CD4-positive, alpha-beta T cell treated with Interleukin-12 subunit alpha and Interleukin-12 subunit beta, for 1 hour (primary cell): Measurements from ENCODE around the gene MTA3.
"Not testable (repeated sequence)": the region's sequence is repeated elsewhere in the genome, so short reads cannot be mapped to it uniquely, and the experiment has no call there.

Experiments
- DNase-seq: peaks from one replicate; pipeline ENCODE4 v3.0.0-alpha.2; 2020

The MTA3 gene

DNA sequence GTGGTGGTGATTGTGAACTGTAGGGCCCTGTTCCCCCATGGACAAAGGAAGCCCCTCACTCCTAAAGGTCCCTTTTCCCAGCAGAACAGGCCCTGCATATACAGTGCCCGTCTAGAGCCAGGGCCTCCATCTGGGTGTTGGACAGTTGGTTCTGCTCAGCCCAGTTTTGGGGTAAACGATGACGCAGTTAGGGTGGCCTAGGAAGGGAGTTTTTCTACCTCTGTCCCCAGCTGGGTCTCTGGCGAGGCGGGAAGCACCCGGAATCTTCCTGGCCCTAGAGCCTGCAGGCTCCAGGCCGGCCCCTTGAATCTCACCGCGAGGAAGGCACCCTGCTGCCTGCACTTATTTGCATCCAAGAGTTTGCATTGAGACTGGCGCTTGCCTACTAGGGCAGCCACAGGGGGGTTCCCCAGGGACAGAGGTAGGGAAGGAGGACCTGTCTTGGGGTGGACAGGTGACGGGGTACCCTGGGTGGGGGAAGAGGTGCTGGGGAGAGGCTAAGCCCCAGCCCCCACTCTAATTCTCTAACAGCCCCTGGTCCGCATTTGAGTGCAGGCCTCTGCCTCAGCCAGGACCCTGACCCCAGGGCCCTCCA is 529 bp upstream of the MTA3 start:
- DNase-seq, result no peak

DNA sequence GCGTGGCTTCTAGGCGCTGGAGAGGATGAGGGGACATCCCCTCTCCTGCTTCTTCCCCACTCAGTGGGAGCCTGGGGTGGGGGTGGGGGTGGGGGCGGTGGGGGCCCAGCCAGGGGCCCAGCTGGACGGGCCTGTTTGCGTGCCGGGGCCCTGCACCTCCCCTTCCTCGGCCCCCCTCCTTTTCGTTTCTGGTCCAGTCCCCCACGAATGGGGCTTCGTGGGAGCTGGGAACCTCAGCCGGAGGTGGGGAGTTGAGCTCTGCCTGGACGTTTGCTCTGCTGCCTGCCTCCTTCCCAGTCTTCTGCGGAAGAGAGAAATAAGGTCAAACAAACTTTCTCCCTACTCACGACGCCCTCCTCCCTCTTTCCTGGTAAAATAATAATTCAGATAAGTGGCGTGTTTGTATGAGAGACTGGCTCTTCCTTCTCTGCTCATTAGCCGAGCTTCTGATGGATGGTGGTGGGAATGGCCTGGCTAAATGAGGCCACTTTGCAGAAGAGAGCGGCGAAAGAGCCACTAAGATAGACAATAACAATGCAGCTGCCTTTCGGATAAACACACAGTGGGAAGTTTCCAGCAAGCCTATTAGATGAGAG is 782 bp downstream of the MTA3 start:
- DNase-seq, result no peak

DNA sequence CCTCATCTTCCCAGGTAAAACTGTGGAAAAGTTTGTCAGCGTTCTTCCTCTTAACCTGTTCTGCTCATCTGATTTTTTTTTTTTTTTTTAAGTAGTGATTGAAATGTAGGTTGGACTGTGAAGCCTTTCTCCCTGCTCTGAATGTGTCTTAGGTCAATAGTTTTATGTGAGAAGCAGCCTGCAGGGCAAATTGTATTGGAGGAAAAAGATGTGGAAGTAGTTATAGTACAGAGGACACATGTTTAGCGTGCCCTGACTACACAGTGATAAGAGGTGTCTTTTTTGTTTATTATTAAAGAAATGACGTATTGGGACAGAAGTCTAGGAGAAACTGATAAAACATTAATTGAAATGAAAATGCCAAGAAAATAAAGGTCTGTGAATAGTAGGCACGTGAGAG is 1.5 kb downstream of the MTA3 start:
- DNase-seq, result no peak

DNA sequence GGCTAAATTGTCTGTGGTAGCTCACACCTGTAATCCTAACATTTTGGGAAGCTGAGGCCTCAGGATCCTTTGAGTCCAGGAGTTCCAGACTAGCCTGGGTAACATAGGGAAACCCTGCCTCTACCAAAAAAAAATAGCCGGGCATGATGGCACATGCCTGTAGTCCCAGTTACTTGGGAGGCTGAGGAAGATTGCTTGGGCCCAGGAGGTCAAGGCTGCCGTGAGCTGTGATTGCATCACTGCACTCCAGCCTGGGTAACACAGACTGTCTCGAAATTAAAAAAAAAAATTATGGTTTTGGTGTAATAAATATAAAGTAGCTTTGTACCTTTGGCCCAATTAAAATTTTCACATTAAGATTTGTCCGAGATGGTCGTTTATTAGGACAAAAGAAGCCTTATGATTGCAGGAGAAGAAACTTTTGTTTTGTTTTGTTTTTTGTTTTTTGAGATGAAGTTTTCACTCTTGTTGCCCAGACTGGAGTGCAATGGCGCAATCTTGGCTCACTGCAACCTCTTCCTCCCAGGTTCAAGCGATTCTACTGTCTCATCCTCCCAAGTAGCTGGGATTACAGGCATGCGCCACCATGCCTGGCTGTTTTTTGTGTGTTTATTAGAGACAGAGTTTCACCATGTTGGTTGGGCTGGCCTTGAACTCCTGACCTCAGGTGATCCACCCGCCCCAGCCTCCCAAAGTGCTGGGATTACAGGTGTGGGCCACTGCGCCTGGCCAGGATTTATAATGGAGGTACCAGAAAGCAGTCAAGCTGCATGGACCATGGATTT is 4.1 kb downstream of the MTA3 start:
- no peak for DNase-seq

DNA sequence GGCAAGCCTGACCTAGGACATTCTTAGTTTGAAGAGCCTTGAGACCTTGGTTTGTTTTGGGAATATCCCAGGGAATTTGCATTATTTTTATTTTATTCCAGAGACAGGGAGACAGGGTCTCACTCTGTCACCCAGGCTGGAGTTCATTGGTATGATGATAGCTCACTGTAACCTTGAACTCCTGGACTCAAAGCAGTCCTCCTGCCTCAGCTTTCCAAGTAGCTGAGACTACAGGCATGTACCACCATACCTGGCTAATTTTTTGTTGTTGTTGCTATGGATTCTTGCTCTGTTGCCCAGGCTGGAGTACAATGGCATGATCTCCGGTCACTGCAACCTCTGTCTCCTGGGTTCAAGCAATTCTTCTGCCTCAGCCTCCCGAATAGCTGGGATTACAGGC is 4.8 kb downstream of the MTA3 start:
- DNase-seq, result no peak

GRCh38 chr2:42575458-42576064 is 7.1 kb downstream of the MTA3 start:
- DNase-seq, result no peak

DNA sequence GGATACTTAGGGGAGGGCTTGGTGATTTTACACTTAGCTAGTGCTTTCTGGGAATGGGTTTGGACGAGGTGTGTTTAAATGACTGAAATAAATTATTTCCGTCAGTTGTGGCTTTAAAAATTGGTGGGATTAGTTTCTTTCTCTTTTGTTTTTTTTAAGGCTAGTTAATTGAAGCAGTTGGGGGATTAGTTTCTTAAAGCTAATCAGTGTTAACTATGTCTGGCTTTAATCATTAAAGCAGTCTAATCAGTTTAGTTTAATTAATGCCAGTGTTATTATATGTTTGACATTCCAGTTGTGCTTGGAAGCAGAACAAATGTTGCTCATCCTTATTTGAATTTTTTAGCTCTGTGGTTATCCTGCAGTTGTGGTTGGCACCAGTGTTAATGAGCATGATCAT is 10.2 kb downstream of the MTA3 start:
- no peak for DNase-seq

GRCh38 chr2:42581257-42581656 is 12.8 kb downstream of the MTA3 start:
- no peak for DNase-seq

- DNase-seq, result not testable (repeated sequence)
These were observed 16.2 kb downstream of the MTA3 start for GRCh38 chr2:42584628-42585027.

GRCh38 chr2:42585779-42586178 is 17.3 kb downstream of the MTA3 start:
- no peak for DNase-seq

DNA sequence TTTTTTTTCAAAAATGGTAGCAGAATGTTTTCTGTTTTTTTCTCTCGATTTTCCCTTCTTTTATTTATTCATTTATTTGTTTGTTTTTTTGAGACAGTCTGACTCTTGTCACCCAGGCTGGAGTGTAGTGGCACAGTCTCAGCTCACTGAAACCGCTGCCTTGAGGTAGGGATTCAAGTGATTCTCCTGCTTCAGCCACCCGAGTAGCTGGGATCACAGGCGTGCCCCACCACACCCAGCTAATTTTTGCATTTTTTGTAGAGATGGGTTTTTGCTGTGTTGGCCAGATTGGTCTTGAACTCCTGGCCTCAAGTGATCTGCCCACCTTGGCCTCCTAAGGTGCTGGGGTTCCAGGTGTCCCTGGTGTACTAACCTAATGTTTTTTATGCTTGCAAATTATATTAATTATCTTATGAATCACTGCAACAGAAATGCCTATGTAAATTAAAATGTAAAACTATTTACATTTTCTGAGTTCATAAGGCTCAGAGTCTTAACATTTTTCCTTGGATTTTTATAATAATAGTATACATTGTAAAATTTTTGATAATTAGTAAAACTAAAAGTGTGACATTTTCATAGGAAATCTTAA is 19.2 kb downstream of the MTA3 start:
- DNase-seq, result no peak

DNA sequence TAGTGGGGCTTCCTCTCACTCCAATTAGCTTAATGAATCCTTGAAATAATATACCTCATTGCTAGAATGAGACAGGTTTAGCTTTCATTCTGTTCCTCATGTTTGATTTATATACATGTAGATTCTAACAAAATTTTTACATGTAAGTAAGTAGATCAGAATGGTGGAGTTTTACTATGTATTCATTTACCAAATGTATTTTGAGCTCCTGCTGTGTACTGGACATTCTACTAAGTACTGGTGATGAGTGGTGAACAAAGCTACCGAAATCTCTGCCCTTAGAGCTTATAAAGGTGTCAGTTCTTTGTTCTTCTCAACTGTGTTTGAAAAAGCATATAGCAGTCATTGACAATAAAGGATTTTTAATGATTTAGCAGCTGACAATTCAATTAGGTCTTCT is 19.7 kb downstream of the MTA3 start:
- DNase-seq, result no peak

DNA sequence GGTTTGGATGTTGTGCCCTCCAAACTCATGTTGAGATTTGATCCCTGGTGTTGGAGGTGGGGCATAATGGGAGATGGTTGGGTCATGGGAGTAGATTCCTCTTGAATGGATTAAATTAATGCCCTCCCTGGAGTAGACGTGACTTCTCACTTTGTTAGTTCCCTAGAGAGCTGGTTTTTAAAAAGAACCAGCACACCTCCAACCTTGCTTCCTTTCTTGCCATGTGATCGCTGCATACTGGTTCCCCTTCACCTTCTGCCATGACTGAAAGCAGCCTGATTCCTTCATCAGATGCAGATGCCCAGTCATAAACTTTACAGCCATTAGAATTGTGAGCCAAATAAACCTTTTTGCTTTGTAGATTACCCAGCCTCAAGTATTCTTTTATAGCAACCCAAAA is 21.7 kb downstream of the MTA3 start:
- no peak for DNase-seq

GRCh38 chr2:42593282-42593681 is 24.9 kb downstream of the MTA3 start:
- DNase-seq, result no peak

DNA sequence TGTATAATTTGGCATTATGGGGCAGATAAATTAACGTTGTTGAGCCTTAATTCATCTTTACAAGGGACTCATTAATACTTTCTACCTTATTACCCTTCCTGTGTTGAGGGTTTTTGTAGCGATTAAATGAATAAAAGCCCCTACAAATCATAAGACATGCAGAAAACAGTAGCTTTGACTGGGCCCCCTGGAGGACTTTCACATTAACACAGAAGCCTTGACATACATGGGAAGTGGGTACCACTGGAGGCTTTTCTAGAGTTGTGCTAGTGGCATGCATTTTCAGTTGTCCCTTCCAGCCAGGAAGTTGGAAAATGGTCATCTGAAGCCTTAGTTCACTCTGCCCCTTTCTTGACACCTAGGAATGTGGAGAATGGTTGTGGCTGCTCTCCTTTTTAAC is 30.2 kb downstream of the MTA3 start:
- DNase-seq, result no peak

- DNase-seq, result no peak
These were observed 32.6 kb downstream of the MTA3 start for GRCh38 chr2:42601076-42601475.

DNA sequence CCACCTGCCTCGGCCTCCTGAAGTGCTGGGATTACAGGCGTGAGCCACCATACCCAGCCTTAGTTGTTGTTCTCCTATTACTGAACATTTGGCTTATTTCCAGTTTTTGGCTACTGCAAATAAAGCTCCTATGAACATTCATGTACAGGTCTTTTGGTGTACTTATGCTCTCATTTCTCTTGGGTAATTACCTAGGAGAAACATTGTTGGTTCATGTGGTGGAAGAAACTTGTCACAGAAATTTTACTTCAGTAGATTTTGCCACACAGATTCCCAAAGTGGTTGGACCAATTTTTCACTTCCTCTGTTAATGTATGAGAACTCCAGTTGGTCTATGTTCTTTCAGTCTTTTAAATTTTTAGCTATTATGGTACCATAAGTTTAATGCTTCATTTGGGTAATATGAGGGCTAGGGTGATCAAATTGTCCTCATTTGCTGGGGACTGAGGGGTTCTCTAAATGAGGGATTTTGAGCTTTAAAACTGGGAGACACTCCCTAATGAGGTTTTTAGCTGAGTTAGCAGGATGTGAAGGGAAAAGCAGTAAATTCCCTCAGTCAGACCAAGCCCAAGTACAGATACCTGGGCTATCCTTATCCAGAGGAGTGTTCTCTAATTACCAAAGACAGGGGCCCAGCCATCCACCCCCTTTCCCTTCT is 33.9 kb downstream of the MTA3 start:
- no peak for DNase-seq

DNA sequence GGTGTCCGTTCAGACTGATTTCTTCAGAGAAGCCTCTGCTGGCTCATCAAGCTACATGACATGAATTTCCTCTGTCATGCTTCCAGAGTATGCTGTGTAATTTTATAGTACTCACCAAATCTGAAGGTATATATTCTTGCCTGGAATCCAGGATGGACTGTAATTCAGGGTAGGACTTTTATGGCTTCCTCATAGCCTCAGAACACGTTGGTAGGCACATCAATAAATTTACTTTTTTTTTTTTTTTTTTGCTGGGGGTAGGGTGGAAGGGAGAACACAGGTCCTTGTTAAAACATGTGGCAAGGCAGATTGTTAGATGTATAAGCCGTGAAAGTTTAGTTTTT is 34.4 kb downstream of the MTA3 start:
- DNase-seq, result no peak

DNA sequence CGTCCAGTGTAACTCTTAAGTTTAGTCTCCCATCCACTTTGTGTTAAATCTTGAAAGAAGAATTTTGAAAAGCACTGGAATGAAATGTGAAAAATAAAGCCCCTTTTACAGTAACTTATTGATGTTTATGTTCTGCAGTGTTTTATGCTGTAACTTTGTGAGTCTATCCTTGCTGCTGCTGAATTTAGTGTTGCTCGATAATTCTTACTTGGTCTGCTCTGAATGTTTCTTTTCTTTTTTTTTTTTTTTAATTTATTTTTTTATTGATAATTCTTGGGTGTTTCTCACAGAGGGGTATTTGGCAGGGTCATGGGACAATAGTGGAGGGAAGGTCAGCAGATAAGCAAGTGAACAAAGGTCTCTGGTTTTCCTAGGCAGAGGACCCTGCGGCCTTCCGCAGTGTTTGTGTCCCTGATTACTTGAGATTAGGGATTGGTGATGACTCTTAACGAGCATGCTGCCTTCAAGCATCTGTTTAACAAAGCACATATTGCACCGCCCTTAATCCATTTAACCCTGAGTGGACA is 36.0 kb downstream of the MTA3 start:
- not testable (repeated sequence) for DNase-seq

DNA sequence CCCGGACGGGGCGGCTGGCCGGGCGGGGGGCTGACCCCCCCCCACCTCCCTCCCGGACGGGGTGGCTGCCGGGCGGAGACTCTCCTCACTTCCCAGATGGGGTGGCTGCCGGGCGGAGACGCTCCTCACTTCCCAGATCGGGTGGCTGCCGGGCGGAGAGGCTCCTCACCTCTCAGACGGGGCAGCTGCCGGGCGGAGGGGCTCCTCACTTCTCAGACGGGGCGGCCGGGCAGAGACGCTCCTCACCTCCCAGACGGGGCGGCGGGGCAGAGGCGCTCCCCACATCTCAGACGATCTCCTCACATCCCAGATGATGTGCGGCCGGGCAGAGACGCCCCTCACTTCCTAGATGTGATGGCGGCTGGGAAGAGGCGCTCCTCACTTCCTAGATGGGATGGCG is 37.7 kb downstream of the MTA3 start:
- not testable (repeated sequence) for DNase-seq

GRCh38 chr2:42607101-42607637 is 38.7 kb downstream of the MTA3 start:
- no peak for DNase-seq

GRCh38 chr2:42613281-42614064 is 45.0 kb downstream of the MTA3 start:
- no peak for DNase-seq
